Subcutaneous adipose tissue (tissue), 4 donors: Measurements from ENCODE around the gene MRPL2. TPM values are rescaled to one million over a fixed set of nuclear protein-coding genes. Genes with fewer than 3 reads are reported as not detected.

Experiments used
- total RNA-seq, 4 donors: library from RNA; depleted of rRNA; stranded (reverse); fragments of >200 nt; gene quantifications; one replicate each; pipeline ENCODE4 v1.1.0, GENCODE V29; 2016
- TF ChIP-seq, protein P1 (sequence below): fragments of 450-650 bp; IDR thresholded peaks from one replicate; pipeline ENCODE4 v1.5.1; 2016; ENCODE audit warnings: low read depth, mild to moderate bottlenecking, control low read depth, antibody characterized with exemption, moderate library complexity

Gene MRPL2
- total RNA-seq = 10 to 100 TPM; 10.4 to 19.8 (median 16.6) TPM

DNA sequence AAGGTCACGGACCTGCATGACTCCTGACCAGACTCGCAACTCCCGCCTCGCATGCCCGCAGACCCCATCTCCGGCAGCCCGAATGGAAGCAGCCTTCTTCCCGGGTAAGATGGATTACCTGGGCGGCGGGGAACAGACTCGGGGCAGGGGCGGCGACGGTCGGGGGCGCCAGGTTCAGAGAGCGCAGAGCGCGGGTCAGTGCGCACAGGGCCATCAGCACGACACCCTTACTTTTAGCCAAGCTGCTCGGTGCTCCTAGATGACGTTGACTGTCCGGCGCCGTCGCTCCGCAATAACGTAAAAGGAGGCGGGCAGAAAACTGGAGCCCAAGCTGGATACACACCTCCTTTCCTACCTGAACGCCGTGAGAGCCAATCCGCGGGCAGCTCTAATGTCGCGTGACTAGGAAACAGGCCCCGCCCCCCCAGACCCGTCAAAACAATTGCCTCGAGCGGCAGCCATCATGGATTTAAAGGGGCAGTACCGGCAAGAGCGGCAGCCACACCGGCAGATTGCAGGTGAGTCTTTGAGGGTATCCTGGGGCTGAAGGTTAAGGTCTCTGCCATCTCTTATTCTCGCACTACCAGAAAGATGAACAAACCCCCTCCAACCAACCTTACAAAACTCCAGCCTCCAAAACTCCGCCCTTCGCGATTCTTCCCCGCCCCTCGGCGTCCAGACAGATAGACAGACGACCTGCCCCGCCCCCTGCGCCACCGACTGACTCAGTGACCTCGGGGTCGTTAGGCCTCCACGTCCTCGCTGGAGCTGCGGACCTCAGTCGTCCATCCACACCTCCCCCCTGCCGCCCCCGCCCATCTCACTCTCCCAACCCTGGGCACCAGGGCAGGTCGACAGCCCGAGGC lies at the start of gene MRPL2, which contains the start of gene KLC4:
Gene MRPL2, minus strand, starts transcription at position 267 of the 866 bp plus-strand sequence. Its CDS starts 53 bp downstream, at position 214.
Gene KLC4, plus strand, starts transcription at position 464 of the 866 bp plus-strand sequence. CDS start 1,705 bp downstream, outside the sequence.
- TF ChIP-seq, protein P1, sequence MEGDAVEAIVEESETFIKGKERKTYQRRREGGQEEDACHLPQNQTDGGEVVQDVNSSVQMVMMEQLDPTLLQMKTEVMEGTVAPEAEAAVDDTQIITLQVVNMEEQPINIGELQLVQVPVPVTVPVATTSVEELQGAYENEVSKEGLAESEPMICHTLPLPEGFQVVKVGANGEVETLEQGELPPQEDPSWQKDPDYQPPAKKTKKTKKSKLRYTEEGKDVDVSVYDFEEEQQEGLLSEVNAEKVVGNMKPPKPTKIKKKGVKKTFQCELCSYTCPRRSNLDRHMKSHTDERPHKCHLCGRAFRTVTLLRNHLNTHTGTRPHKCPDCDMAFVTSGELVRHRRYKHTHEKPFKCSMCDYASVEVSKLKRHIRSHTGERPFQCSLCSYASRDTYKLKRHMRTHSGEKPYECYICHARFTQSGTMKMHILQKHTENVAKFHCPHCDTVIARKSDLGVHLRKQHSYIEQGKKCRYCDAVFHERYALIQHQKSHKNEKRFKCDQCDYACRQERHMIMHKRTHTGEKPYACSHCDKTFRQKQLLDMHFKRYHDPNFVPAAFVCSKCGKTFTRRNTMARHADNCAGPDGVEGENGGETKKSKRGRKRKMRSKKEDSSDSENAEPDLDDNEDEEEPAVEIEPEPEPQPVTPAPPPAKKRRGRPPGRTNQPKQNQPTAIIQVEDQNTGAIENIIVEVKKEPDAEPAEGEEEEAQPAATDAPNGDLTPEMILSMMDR = no peak

DNA sequence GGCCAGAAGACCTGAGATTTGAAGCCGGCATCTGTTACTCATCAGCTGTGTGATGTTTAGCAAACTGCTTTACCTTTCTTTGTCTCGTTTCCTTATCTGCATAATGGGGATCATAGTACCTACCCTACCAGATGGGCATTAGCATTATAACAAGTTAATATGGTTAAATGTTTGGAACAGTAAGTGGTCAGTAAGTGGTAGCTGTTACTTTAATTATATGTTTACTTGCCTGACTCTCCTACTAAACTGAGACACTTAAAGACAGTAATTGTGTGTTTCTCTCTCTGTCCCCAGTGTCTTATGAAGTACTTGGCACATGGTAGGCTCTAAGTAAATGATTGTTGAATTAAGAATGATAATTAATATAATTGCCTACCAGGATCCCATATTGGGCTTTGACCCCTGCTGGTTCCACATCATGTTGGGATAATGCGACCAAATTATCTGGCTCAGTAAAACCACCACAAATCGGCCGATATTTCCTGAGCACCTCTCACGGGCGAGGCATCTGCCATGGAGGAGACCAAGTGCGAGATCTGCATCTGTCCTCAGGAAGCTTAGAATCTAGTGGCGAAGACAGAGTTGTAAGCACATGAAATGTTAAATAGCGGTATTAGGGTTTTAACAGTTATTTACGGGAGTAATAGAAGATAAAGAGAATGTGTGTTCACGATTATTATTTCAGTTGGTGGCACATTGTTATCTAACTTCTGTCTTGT lies 48.3 kb upstream of the MRPL2 start:
- TF ChIP-seq, protein P1 = no peak

DNA sequence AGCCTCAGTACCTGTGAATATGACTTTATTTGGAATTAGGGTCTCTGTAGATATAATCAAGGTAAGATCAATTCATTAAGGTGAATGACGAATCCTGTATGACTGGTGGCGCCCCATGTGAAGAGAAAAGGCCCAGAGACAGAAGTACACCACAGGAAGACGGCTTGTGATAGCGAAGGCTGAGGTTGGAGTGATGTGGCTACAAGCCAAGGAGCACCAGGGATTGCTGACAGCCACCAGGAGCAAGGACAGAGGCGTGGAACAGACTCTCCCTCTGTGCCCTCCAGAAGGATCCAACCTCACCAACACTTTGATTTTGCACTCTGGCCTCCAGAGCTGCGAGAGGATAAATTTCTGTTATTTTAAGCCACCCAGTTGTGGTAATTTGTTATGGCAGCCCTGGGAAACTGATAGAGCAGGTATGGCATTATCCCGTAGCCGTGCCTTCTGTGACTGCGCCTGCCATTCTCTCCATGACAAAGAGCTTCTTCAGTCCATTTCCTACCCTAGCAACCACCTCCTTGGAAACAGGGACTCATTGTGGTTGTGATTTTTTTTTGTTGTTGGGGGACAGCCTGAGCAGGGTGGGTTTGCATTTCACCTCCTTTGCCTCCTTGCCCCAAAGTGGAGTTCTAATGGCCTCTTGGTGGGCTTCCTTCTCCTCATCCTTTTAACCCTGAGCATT lies 46.4 kb upstream of the MRPL2 start:
- TF ChIP-seq, protein P1 = no peak

DNA sequence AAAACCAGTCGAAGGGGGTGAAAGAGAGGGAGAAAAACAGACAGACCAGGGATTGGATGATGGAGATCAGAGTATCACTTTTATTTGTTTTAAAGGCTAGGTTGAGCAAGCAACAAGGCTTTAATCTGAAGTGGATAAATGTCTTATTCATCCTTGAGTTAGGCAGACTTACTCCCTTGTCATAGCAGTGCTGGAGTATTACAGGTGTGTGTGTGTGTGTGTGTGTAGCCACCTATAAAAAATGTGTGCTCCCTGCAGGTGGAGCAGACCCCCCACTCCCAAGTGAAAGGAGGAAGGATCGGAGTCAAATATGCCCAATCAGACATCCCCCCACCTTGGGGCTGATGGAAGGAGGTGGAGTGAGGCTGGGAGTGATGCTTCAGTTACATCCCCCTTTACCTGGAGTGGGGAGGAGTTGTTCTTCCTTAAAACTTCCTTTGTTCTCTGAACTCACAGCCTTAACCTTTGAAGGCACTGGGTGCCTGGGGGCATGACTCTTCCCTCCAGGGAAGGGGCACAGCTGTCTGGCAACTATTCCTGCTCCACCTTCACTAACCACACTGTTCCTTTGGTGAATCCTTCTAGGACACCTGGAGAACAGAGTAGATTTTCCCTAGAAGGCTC lies 44.1 kb upstream of the MRPL2 start:
- TF ChIP-seq, protein P1 = no peak

DNA sequence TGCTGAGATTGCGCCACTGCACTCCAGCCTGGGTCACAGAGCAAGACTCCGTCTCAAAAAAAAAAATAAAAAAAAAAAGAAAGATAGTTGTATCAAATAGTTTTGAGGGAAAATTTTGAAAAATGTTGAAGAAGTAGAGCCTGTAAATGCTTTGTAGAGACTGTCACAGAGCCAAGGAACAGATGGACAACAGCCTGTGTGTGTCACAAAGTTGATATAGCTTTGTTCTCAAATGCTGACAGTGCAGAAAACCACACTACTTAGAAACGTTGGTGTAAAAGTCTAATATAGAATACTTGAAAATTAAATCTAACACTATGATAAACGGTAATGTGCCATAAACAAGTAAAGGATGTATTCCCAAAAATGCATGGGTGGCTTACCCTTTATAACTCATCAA lies 42.3 kb upstream of the MRPL2 start:
- TF ChIP-seq, protein P1 = no peak

DNA sequence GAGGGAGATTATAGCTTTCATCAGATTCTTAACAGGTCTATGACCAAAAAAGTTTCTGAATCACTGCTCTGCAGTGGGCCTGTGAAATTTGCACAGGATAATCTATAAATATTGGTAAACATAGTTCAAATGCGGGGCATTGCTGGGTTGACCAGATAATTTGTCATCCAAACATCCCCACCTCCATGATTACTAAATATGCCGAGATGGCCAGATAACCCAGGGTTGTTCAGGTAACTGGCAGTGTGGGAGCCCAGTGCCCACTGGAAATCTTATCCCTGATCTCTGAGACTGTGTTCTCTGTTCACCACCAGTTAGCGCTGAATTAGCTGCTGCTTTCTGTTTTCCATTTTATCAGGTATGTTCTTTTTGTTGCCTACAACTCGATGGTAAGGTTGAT lies 38.3 kb upstream of the MRPL2 start:
- TF ChIP-seq, protein P1 = no peak
